ENCODE measurements around the gene WWOX. TPM values are rescaled to one million over a fixed set of nuclear protein-coding genes. Genes with fewer than 3 reads are reported as not detected.

The WWOX gene
- total and polyA plus RNA-seq, 2 of the 4 experiments (the other 2 are of a cell fraction): 2.7 to 5.4 TPM

GRCh38 chr16:78506367-78507193 lies 407.1 kb downstream of the WWOX start (continued):
- TF ChIP-seq RCOR1 (IDR thresholded peaks at IDR 0.05; ENCODE audit: insufficient replicate concordance, low read length): no peak
- no peak for TF ChIP-seq MAFK (IDR thresholded peaks at IDR 0.05; ENCODE audit: low read depth, low read length)
- no peak for TF ChIP-seq SMC3 (IDR thresholded peaks at IDR 0.05; ENCODE audit: low read depth, low read length)
- TF ChIP-seq MAZ (IDR thresholded peaks at IDR 0.05; ENCODE audit: borderline replicate concordance, low read depth, low read length): no peak
- no peak for TF ChIP-seq CHD1 (IDR thresholded peaks at IDR 0.05; ENCODE audit: low read depth, low read length)

- Histone ChIP-seq H2BK120ac (ENCODE audit: low read depth, low read length) (no peak overlapping the region), H2BK15ac (ENCODE audit: low read depth, low read length) (no peak overlapping the region), H3K27me3 (ENCODE audit: control insufficient read depth, insufficient read depth, low read length) (no peaks in the 10 kb centered on the region), H2BK5ac (ENCODE audit: low read depth, low read length, poor library complexity, severe bottlenecking) (no peak overlapping the region), H4K8ac (ENCODE audit: low read depth in 2 of 2, low read length in 2 of 2) (no peak overlapping the region), H2BK20ac (ENCODE audit: low read depth, low read length) (no peak overlapping the region), H3K14ac (replicated peaks; ENCODE audit: low read depth, low read length) (no peak overlapping the region), H4K5ac (ENCODE audit: low read depth, low read length) (no peak overlapping the region), H3K36me3 (ENCODE audit: control insufficient read depth, insufficient read depth, low read length) (no peaks in the 10 kb centered on the region), H3K23ac (ENCODE audit: low read depth, low read length) (no peak overlapping the region), H2AK5ac (ENCODE audit: low read depth, low read length) (no peak overlapping the region), H3K27ac (ENCODE audit: insufficient read depth, low read length) (no peak overlapping the region), H3K9me3 (ENCODE audit: control insufficient read depth, insufficient read depth, low read length) (peaks cover 12% of the 10 kb centered on the region), H3K9ac (ENCODE audit: low read depth, low read length) (no peak overlapping the region), H3K56ac (ENCODE audit: extremely low read depth, insufficient read depth, low read length) (no peak overlapping the region), H2AK9ac (replicated peaks; ENCODE audit: low read depth, low read length, poor library complexity) (no peak overlapping the region), H4K20me1 (ENCODE audit: insufficient read depth, low read length) (no peaks in the 10 kb centered on the region), H3K79me1 (ENCODE audit: low read depth in 1 of 2, low read length in 2 of 2) (no peaks in the 10 kb centered on the region), H3K4ac (ENCODE audit: low read depth, low read length) (no peak overlapping the region), H3K9me1 (ENCODE audit: insufficient read depth, low read length) (no peaks in the 10 kb centered on the region), H3K4me3 (ENCODE audit: insufficient read depth, low read depth, low read length) (no peak overlapping the region), H4K91ac (ENCODE audit: insufficient read depth, low read depth, low read length) (no peak overlapping the region), H3K18ac (ENCODE audit: low read depth, low read length) (no peak overlapping the region), H2AFZ (replicated peaks; ENCODE audit: low read length, poor library complexity) (no peak overlapping the region), H3K4me2 (ENCODE audit: low read depth, low read length) (no peak overlapping the region), H3K4me1 (ENCODE audit: control insufficient read depth, insufficient read depth, low read length) (no peaks in the 10 kb centered on the region; the same call in 1 of the 2 replicates)
- no peak for ATAC-seq (ENCODE audit: low read depth)
- in situ Hi-C loops (cut with MboI; ENCODE audit: low sequenced_read_pairs) (no loop called here), intact Hi-C loops (cut with micrococcal nuclease) (no loop called here), dilution Hi-C loops (cut with HindIII; ENCODE audit: low sequenced_read_pairs, unreplicated experiment) (no loop called here)
- 90% methylated on average over 2 of the region's 12 CpGs; no CpG with 5 or more reads in 1 of the 2 experiments for WGBS, 2 experiments (ENCODE audit: extremely low coverage in 2 of 2, insufficient read length in 1 of 2)
- BruUV-seq (replicated peaks): no TSS peak
- no peak for TF ChIP-seq MXI1 (IDR thresholded peaks at IDR 0.05; ENCODE audit: borderline replicate concordance, low read depth, low read length)
- no peak for TF ChIP-seq CHD1 (IDR thresholded peaks at IDR 0.05; ENCODE audit: low read depth, low read length)
- no peak for TF ChIP-seq RCOR1 (IDR thresholded peaks at IDR 0.05; ENCODE audit: insufficient replicate concordance, low read length)
- TF ChIP-seq SMC3 (IDR thresholded peaks at IDR 0.05; ENCODE audit: low read depth, low read length): no peak
- TF ChIP-seq MAFK (IDR thresholded peaks at IDR 0.05; ENCODE audit: low read depth, low read length): no peak
- TF ChIP-seq MAZ (IDR thresholded peaks at IDR 0.05; ENCODE audit: borderline replicate concordance, low read depth, low read length): no peak
- no peak for TF ChIP-seq FOS (IDR thresholded peaks at IDR 0.05; ENCODE audit: low read depth, low read length)
- TF ChIP-seq USF2 (IDR thresholded peaks at IDR 0.05; ENCODE audit: low read depth, low read length): no peak
- TF ChIP-seq NFE2L2 (IDR thresholded peaks at IDR 0.05; ENCODE audit: low read depth, low read length): no peak
- TF ChIP-seq CEBPB (IDR thresholded peaks at IDR 0.05; ENCODE audit: low read depth, low read length): no peak
- no peak for TF ChIP-seq CTCF (conservative IDR thresholded peaks at IDR 0.05; ENCODE audit: low read depth, low read length)
- no peak for TF ChIP-seq POLR2A (IDR thresholded peaks at IDR 0.05; ENCODE audit: low read depth, low read length)
- no peak for TF ChIP-seq RFX5 (IDR thresholded peaks at IDR 0.05; ENCODE audit: low read depth, low read length)
- no peak for TF ChIP-seq BHLHE40 (IDR thresholded peaks at IDR 0.05; ENCODE audit: low read depth, low read length)
- ChIA-PET CTCF (no interaction called here), POLR2A (ENCODE audit: unreplicated experiment) (no interaction called here)
- DNase-seq: no peak
These were observed 408.1 kb downstream of the WWOX start for GRCh38 chr16:78507576-78507975.
